RPMI8226 (cell line): ENCODE measurements around the gene EPN2.

Source experiments
- DNase-seq: peaks from one replicate; pipeline ENCODE4 v3.0.0-alpha.2; 2015

Gene EPN2

GRCh38 chr17:19313066-19313745, 76.0 kb downstream of the EPN2 start:
- DNase-seq, result no peak

GRCh38 chr17:19313746-19314651, 76.8 kb downstream of the EPN2 start:
- DNase-seq, result no peak

DNA sequence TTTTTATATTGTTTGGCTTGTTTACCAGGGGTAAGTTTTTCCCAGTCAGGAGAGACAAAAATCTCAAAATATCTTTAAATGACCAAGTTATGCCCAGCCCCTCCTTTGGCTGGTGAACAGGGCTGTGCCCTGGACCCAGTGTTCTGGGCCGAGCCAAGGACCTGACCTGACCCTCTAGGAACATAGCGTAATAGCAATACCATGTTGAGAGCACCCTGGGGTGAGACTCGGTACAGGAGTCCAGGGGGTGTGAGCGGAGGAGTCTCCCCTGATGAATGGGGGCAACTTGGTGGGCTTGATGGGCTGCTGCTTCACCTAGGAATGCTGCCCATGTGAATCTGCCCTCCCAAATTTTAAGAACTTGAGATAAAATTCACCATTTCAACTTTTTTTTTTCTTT, 77.9 kb downstream of the EPN2 start:
- DNase-seq, result no peak

DNA sequence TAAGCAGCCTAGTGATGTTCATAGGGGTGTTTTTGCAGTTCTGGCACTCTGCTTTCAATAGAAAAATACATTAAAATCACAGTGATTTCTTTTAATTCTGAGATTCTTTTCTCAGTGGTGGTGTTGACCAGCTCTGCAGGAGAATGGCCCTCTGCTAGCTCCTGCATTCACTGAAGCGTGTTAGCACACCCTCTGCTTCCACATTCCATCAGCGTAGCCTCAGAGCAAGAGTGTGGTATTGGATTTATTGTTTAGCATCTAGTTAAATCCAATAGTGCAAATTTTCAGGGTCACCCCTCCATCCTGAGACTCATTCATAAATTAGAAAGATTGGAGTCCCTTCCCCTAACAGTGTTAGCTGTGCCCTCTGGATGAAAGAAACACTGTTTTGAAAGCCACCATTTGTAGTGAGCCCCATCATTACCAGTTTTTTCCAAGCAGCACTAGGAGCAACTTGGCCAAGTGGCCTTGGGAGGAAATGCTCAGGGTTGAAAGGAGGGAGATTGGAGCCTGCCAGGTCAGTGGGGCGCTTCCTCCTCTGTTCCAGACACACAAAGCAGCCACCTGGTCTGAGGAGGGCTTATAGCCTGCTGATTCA, 79.7 kb downstream of the EPN2 start:
- no peak for DNase-seq

DNA sequence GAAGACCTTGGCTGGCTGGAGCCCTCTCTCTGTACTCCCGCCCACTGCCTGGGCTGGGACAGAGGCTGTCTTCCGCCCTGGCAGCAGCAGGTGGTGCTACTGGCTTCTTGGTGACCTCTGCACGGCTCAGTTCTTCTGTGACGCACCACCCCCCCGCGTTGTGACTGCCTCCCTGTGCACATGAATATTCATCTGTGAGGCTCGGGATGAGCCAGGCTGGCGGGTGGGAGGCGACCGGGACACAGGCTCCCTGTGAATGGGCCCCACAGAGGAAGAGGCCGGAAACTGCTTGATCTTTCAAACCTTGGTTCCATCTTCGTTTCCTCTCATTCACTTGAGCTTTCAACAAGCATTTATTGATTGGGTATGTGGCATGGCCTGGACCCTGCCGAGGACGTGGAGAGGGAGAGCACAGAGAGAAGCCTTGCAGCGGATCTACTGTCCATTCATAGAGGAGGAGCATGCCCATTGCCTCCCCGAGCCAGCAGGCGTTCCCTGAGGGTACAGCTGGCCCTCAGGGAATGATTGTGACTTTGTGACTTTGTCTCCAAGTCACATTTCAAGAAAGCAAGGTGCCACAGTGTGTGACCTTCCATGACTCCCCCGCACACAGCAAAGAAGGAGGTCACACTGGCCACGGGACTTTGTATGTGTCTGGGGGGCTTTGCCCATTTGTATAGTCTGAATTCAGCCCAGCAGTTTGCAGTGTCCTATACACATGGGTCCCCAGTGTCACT, 80.4 kb downstream of the EPN2 start:
- DNase-seq, result peak; percentile 88

GRCh38 chr17:19318611-19319010, 81.4 kb downstream of the EPN2 start:
- DNase-seq, result no peak

DNA sequence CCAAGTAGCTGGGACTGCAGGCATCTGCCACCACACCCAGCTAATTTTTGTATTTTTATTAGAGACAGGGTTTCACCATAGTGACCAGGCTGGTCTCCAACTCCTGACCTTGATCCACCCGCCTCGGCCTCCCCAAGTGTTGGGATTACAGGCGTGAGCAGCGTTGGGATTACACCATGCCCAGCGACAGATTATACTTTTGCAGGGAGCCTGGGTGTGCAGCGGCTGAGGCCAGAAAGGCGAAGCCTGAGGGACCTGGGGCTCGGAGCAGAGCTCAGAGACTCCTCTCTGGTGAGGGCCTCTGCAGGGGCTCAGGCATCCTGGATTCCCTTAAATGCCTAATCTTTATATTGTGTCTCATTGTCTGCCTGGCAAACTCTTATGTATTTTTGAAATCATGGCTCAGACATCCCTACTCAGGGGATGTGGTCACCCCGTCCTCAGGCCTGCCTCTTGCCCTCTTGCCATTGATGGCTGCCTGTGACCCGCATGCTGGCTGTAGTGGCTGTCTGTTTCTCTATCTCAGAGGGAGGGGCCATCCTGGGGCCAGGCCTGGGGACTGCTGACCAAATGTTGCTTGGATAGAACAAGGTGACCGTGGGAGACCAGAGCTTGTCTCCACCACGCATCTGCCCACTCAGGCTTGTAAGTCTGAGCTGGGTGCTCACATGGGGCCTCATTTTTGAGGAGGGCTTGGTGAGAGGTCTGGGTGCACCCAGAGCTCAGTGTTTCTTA, 82.8 kb downstream of the EPN2 start:
- no peak for DNase-seq

DNA sequence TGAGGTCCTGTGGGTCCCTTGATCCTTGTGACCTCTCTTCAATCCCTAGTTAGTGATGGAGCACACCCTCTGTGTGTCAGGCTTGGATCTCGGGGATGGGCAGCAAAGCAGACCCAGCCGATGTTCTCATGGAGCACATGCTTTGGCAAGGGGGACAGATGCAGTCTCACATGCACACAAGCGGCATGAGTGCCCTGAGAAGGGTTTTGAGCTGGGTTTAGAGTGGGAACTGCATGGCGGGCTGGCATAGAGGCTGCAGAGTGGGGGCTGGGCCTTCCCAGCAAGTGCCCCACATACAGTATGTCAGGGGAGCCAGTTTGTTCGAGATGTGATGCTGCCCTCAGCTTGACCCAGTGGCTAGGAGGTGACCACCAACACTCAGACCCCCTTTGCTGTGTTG, 83.7 kb downstream of the EPN2 start:
- no peak for DNase-seq

GRCh38 chr17:19321481-19322128, 84.4 kb downstream of the EPN2 start:
- no peak for DNase-seq

DNA sequence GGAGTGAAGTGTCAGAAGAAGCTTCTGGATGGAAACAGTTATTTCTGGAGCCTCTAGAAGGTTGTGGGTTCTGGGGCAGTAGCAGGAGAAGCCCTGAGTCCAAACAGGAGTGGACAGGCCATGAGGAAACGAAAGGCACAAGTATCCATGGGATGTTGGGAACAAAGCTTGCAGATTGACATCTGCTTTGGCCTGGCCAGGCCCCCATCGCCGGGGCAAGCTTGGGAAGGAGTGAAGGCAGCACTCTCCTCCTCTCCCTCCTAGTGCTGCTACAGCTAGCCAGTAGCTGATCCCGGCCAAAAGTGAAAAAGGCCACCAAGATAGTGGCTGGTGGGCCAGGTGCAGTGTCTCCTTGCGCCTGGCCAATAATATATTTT, 85.0 kb downstream of the EPN2 start:
- no peak for DNase-seq

DNA sequence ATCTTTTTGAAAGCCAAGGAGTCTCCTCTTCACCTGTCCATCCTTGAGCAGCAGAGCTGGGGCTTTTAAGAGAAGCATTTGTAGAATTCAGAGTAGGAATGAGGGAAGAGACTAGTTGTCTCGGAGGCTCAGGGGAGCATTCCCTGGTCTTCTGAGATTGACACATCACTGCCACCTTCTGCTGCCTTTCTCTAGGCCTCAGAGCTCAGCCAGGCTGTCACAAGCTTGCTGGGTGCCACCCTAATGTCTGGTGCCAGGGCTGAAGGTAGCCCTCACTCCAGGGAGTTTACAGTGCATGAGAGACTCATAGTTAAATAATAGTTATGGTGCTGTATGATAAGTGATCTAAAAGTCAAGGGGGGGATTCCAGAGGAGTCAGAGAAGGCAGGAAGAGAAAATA, 85.7 kb downstream of the EPN2 start:
- no peak for DNase-seq

DNA sequence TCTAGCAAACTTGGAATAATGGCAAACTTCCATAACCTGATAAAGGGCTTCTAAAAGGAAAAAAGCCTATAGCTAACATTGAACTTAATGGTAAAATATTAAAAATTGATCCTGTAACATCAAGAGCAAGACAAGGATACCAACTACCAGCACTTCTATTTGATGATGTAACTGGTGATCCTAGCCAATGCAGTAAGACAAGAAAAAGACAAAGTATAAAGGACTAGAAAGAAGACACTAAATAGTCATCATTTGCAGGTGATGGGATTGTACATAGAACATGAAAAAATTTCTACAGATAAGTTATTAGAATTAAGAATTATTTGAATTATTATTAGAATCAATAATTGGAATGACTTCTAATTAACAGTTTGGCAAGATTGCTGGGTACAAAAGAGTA, 88.4 kb downstream of the EPN2 start:
- no peak for DNase-seq

GRCh38 chr17:19327031-19327783, 90.0 kb downstream of the EPN2 start:
- no peak for DNase-seq

GRCh38 chr17:19328441-19329061, 91.4 kb downstream of the EPN2 start:
- no peak for DNase-seq

- DNase-seq, result no peak
Observed at GRCh38 chr17:19329136-19329535, 92.0 kb downstream of the EPN2 start.

GRCh38 chr17:19329839-19330238, 92.7 kb downstream of the EPN2 start:
- no peak for DNase-seq

DNA sequence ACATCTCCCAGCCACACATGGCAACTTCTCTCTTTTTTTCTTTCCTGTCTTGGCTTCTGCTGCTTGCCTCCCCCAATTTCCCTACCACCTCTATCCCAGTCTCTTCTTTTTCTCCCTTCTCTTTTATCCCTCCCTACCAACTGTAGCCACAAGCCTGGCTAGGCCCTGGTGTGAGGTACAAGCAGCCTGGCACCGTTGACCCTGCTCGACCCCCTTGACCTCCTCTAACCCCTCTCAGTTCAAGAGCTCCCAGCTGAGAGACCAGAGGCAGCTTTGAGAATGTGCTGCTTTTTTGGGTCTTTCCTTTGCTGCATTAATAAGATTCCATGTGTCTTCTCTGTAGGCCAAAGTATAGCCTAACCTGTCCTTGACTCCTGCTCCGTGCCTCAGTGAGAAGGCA, 93.1 kb downstream of the EPN2 start:
- no peak for DNase-seq

- DNase-seq, result no peak
Observed at GRCh38 chr17:19331134-19331533, 94.0 kb downstream of the EPN2 start.

- DNase-seq, result no peak
Observed at GRCh38 chr17:19331543-19332245, 94.5 kb downstream of the EPN2 start.
